ENCODE data around the gene MBOAT2.

The MBOAT2 gene

GRCh38 chr2:8850845-8851487, 152.5 kb downstream of the MBOAT2 start:
- no peak for TF ChIP-seq CTCF (IDR thresholded peaks at IDR 0.05)

- no peak for TF ChIP-seq CTCF (IDR thresholded peaks at IDR 0.05)
Measured at GRCh38 chr2:8849327-8849726, 154.2 kb downstream of the MBOAT2 start.

GRCh38 chr2:8848328-8849100, 155.0 kb downstream of the MBOAT2 start:
- no peak for TF ChIP-seq CTCF (IDR thresholded peaks at IDR 0.05)

GRCh38 chr2:8847400-8847799, 156.1 kb downstream of the MBOAT2 start:
- TF ChIP-seq CTCF (IDR thresholded peaks at IDR 0.05): no peak

GRCh38 chr2:8841932-8842331, 161.6 kb downstream of the MBOAT2 start:
- TF ChIP-seq CTCF (IDR thresholded peaks at IDR 0.05): no peak

GRCh38 chr2:8840475-8841091, 162.9 kb downstream of the MBOAT2 start:
- no peak for TF ChIP-seq CTCF (IDR thresholded peaks at IDR 0.05)

GRCh38 chr2:8839189-8839965, 164.1 kb downstream of the MBOAT2 start:
- no peak for TF ChIP-seq CTCF (IDR thresholded peaks at IDR 0.05)

Data from LNCAP (cell line).